Hepatocyte (in vitro differentiated cells): ENCODE measurements around the gene SETX.

ENCODE experiments used
- EZH2phosphoT487 ChIP-seq: fragments of 200-600 bp; sonication (generic); IDR thresholded peaks from one replicate; pipeline ENCODE4 v1.6.1; 2018; ENCODE audit warnings: antibody characterized with exemption, mild to moderate bottlenecking, low read depth, moderate library complexity; ENCODE audit not compliant: unreplicated experiment, severe bottlenecking
- TF ChIP-seq, protein P1 (sequence below): fragments of 200-600 bp; sonication (generic); IDR thresholded peaks from 2 replicates; pipeline ENCODE4 v1.5.1; 2016; ENCODE audit warnings: antibody characterized with exemption, mild to moderate bottlenecking; ENCODE audit not compliant: poor library complexity

GRCh38 chr9:132364068-132364467, 9.3 kb upstream of the SETX start:
- TF ChIP-seq, protein P1, sequence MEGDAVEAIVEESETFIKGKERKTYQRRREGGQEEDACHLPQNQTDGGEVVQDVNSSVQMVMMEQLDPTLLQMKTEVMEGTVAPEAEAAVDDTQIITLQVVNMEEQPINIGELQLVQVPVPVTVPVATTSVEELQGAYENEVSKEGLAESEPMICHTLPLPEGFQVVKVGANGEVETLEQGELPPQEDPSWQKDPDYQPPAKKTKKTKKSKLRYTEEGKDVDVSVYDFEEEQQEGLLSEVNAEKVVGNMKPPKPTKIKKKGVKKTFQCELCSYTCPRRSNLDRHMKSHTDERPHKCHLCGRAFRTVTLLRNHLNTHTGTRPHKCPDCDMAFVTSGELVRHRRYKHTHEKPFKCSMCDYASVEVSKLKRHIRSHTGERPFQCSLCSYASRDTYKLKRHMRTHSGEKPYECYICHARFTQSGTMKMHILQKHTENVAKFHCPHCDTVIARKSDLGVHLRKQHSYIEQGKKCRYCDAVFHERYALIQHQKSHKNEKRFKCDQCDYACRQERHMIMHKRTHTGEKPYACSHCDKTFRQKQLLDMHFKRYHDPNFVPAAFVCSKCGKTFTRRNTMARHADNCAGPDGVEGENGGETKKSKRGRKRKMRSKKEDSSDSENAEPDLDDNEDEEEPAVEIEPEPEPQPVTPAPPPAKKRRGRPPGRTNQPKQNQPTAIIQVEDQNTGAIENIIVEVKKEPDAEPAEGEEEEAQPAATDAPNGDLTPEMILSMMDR: no peak
- TF ChIP-seq EZH2phosphoT487: no peak
